ENCODE results near the gene FANCD2OS. TPM values are rescaled to one million over a fixed set of nuclear protein-coding genes. Genes with fewer than 3 reads are reported as not detected.
"Not testable (repeated sequence)": the region's sequence is repeated elsewhere in the genome, so short reads cannot be mapped to it uniquely, and the experiment has no call there.

The FANCD2OS gene
- total RNA-seq, 4 donors from 2014 or later, result not detected

DNA sequence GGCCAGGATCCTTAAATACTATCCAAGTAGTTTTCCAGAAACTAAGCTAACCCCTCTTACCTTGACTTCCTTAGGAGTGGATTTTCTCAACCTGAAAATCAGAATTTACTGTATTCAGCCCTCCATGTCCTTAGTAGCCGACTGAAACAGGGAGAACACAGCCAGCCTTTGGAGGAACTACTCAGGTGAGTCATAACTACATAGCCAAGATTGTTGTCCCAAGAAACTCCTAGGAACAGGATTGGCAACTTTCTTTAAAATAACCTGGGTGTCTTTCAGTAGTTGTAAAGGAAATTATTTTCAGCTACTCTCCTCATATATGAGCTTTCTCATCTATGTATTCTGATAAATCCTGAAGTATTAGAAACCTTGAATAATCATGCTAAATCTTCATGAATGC is 22.3 kb downstream of the FANCD2OS start:
- intact Hi-C loops (cut with DNase I; ENCODE audit: low total_unique reads) (no loop called here), in situ Hi-C loops (cut with MboI; ENCODE audit: low pct_ligation_motif_present in 1 of 4, low pct_unique_long_range_greater_than_20kb in 1 of 4, low sequenced_read_pairs in 3 of 4) (no loop called here)
- WGBS, 2 donors (ENCODE audit: low coverage in 1 of 2), result 88% methylated on average over 1 of the region's 1 CpG; no CpG with 5 or more reads in 1 of the 2 donors
- TF ChIP-seq, protein P1, sequence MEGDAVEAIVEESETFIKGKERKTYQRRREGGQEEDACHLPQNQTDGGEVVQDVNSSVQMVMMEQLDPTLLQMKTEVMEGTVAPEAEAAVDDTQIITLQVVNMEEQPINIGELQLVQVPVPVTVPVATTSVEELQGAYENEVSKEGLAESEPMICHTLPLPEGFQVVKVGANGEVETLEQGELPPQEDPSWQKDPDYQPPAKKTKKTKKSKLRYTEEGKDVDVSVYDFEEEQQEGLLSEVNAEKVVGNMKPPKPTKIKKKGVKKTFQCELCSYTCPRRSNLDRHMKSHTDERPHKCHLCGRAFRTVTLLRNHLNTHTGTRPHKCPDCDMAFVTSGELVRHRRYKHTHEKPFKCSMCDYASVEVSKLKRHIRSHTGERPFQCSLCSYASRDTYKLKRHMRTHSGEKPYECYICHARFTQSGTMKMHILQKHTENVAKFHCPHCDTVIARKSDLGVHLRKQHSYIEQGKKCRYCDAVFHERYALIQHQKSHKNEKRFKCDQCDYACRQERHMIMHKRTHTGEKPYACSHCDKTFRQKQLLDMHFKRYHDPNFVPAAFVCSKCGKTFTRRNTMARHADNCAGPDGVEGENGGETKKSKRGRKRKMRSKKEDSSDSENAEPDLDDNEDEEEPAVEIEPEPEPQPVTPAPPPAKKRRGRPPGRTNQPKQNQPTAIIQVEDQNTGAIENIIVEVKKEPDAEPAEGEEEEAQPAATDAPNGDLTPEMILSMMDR (IDR thresholded peaks at IDR 0.05), result no peak
- TF ChIP-seq EP300 (IDR thresholded peaks at IDR 0.05; ENCODE audit: low read depth) (no peak), POLR2AphosphoS5 (IDR thresholded peaks at IDR 0.05) (no peak), POLR2A (IDR thresholded peaks at IDR 0.05) (no peak)
- H3K4me1 ChIP-seq, result no peaks in the 10 kb centered on the region
- no peak overlapping the region for H3K4me3 ChIP-seq
- H3K36me3 ChIP-seq, result no peaks in the 10 kb centered on the region
- DNase-seq, result no peak
- H3K27me3 ChIP-seq, result no peaks in the 10 kb centered on the region
- no peaks in the 10 kb centered on the region for H3K9me3 ChIP-seq
- no peak overlapping the region for H3K27ac ChIP-seq

GRCh38 chr3:10081871-10082270 is 26.2 kb downstream of the FANCD2OS start:
- no peak for TF ChIP-seq POLR2A (IDR thresholded peaks at IDR 0.05)
- no peak for TF ChIP-seq POLR2AphosphoS5 (IDR thresholded peaks at IDR 0.05)
- TF ChIP-seq, protein P1 (IDR thresholded peaks at IDR 0.05), result no peak
- TF ChIP-seq EP300 (IDR thresholded peaks at IDR 0.05; ENCODE audit: low read depth), result no peak
- H3K36me3 ChIP-seq, result no peaks in the 10 kb centered on the region
- WGBS, 2 donors (ENCODE audit: low coverage in 1 of 2), result 97% methylated on average over 4 of the region's 4 CpGs

GRCh38 chr3:10074666-10075065 is 33.4 kb downstream of the FANCD2OS start:
- Histone ChIP-seq H3K9me3 (no peaks in the 10 kb centered on the region), H3K4me1 (no peaks in the 10 kb centered on the region), H3K4me3 (no peak overlapping the region), H3K27me3 (no peaks in the 10 kb centered on the region), H3K36me3 (no peaks in the 10 kb centered on the region), H3K27ac (no peak overlapping the region)
- TF ChIP-seq POLR2AphosphoS5 (IDR thresholded peaks at IDR 0.05) (no peak), EP300 (IDR thresholded peaks at IDR 0.05; ENCODE audit: low read depth) (no peak), POLR2A (IDR thresholded peaks at IDR 0.05) (no peak)
- TF ChIP-seq, protein P1 (IDR thresholded peaks at IDR 0.05), result no peak
- intact Hi-C loops (cut with DNase I; ENCODE audit: low total_unique reads), result no loop called here
- in situ Hi-C loops (cut with MboI; ENCODE audit: low pct_ligation_motif_present in 1 of 4, low pct_unique_long_range_greater_than_20kb in 1 of 4, low sequenced_read_pairs in 3 of 4), result no loop called here
- no peak for DNase-seq

More at GRCh38 chr3:10081871-10082270, 26.2 kb downstream of the FANCD2OS start:
- intact Hi-C loops (cut with DNase I; ENCODE audit: low total_unique reads), result no loop called here
- DNase-seq, result no peak
- H3K27ac ChIP-seq, result no peak overlapping the region
- in situ Hi-C loops (cut with MboI; ENCODE audit: low pct_ligation_motif_present in 1 of 4, low pct_unique_long_range_greater_than_20kb in 1 of 4, low sequenced_read_pairs in 3 of 4), result no loop called here
- no peaks in the 10 kb centered on the region for H3K9me3 ChIP-seq
- H3K4me3 ChIP-seq, result no peak overlapping the region
- no peaks in the 10 kb centered on the region for H3K27me3 ChIP-seq
- H3K4me1 ChIP-seq, result no peaks in the 10 kb centered on the region

- WGBS, 2 donors (ENCODE audit: low coverage in 1 of 2), result 100% methylated on average over 2 of the region's 33 CpGs; no CpG with 5 or more reads in 1 of the 2 donors
- H3K4me3 ChIP-seq; H3K27ac ChIP-seq; intact Hi-C loops (cut with DNase I; ENCODE audit: low total_unique reads); H3K27me3 ChIP-seq; H3K9me3 ChIP-seq; H3K4me1 ChIP-seq; DNase-seq; in situ Hi-C loops (cut with MboI; ENCODE audit: low pct_ligation_motif_present in 1 of 4, low pct_unique_long_range_greater_than_20kb in 1 of 4, low sequenced_read_pairs in 3 of 4); H3K36me3 ChIP-seq: not testable (repeated sequence)
Measured at GRCh38 chr3:10070077-10070476, 38.0 kb downstream of the FANCD2OS start.

GRCh38 chr3:10055097-10055496 is 53.0 kb downstream of the FANCD2OS start:
- Histone ChIP-seq H3K4me1 (no peaks in the 10 kb centered on the region), H3K27ac (no peak overlapping the region), H3K27me3 (no peaks in the 10 kb centered on the region), H3K4me3 (no peak overlapping the region), H3K36me3 (no peaks in the 10 kb centered on the region), H3K9me3 (no peaks in the 10 kb centered on the region)
- TF ChIP-seq POLR2AphosphoS5 (IDR thresholded peaks at IDR 0.05) (no peak), EP300 (IDR thresholded peaks at IDR 0.05; ENCODE audit: low read depth) (no peak), POLR2A (IDR thresholded peaks at IDR 0.05) (no peak)
- TF ChIP-seq, protein P1 (IDR thresholded peaks at IDR 0.05), result no peak
- intact Hi-C loops (cut with DNase I; ENCODE audit: low total_unique reads), result no loop called here
- in situ Hi-C loops (cut with MboI; ENCODE audit: low pct_ligation_motif_present in 1 of 4, low pct_unique_long_range_greater_than_20kb in 1 of 4, low sequenced_read_pairs in 3 of 4), result no loop called here
- no peak for DNase-seq
- WGBS, 2 donors (ENCODE audit: low coverage in 1 of 2), result 95 to 98% methylated on average over 4 of the region's 4 CpGs

All from transverse colon (tissue), 4 donors.